K562 (cell line): Measurements from ENCODE around the gene CNGB1. TPM values are rescaled to one million over a fixed set of nuclear protein-coding genes. Genes with fewer than 3 reads are reported as not detected.
"Not testable (repeated sequence)": the region's sequence is repeated elsewhere in the genome, so short reads cannot be mapped to it uniquely, and the experiment has no call there.

Source experiments
- ATAC-seq: fragments of 200-7000 bp; cut with Tn5 transposase; 3 replicates; pipeline ENCODE4 v1.9.1; 2020; ENCODE audit warnings: moderate library complexity
- BruUV-seq: library from RNA; stranded (reverse); fragments of 400-500 nt; replicated peaks from 2 replicates; lab custom pipeline; 2021; lab: Mats Ljungman, UMichigan
- CTCF ChIA-PET: fragments of 300-600 bp; formaldehyde crosslinking; extraction: SDS; loops from one replicate; lab custom pipeline; 2021; ENCODE audit warnings: low intra/inter-chr PET ratio; lab: Yijun Ruan, JAX
- POLR2A ChIA-PET: fragments of 300-600, 350-650 bp; sonication (Branson Sonifier 250); formaldehyde crosslinking; extraction: SDS; loops from one replicate; lab custom pipeline; 2021; ENCODE audit warnings: antibody characterized with exemption, inconsistent platforms; lab: Yijun Ruan, JAX
- DNase-seq, 4 experiments: peaks; one replicate each; pipeline versions ENCODE4 v3.0.0 to v3.0.0-alpha.2; 2011 to 2018; ENCODE audit warnings: low spot score in 3 of 4, mixed read lengths in 3 of 4; ENCODE audit errors: extremely low read depth in 1 of 4
- FAIRE-seq: peaks from 2 replicates; lab custom pipeline; 2011; peaks lifted over from hg19 to GRCh38; lab: Jason Lieb, UNC
- H2AFZ ChIP-seq: 2 replicates; pipeline ENCODE4 v1.6.0; 2011; ENCODE audit warnings: low read depth, low read length, control low read depth, inconsistent platforms
- H3K27ac ChIP-seq: fragments of 200-600 bp; 3 replicates; pipeline ENCODE4 v1.8.0; 2011; ENCODE audit warnings: low read depth, mild to moderate bottlenecking, control low read depth, inconsistent platforms, low read length, moderate library complexity, mixed read lengths; ENCODE audit errors: extremely low read depth
- H3K27me3 ChIP-seq, 2 experiments: fragments of 300-600 bp in 1 of 2; 2 replicates in 1 of 2; 3 replicates in 1 of 2; pipeline versions ENCODE4 v1.6.0 to v1.8.0; 2011; ENCODE audit warnings: inconsistent platforms in 2 of 2, low read length in 2 of 2, mild to moderate bottlenecking in 1 of 2, mixed read lengths in 1 of 2, moderate library complexity in 1 of 2; ENCODE audit not compliant: control insufficient read depth in 2 of 2, insufficient read depth in 2 of 2
- H3K36me3 ChIP-seq: fragments of 300-600 bp; 3 replicates; pipeline ENCODE4 v1.8.0; 2011; ENCODE audit warnings: mild to moderate bottlenecking, low read length, inconsistent platforms; ENCODE audit not compliant: control insufficient read depth, insufficient read depth
- H3K4me1 ChIP-seq, 2 experiments: fragments of 200-600 bp in 1 of 2; replicated peaks in 1 of 2; 2 replicates in 1 of 2; 3 replicates in 1 of 2; pipeline versions ENCODE4 v1.5.1 to v1.8.0; 2011; ENCODE audit warnings: inconsistent platforms in 2 of 2, low read length in 2 of 2, mild to moderate bottlenecking in 1 of 2, mixed read lengths in 1 of 2, moderate library complexity in 1 of 2; ENCODE audit not compliant: control insufficient read depth in 2 of 2, insufficient read depth in 2 of 2
- H3K4me2 ChIP-seq: 2 replicates; pipeline ENCODE4 v1.6.1; 2011; ENCODE audit warnings: low read length, control low read depth, inconsistent platforms, mixed read lengths; ENCODE audit not compliant: insufficient read depth
- H3K4me3 ChIP-seq: fragments of 200-600 bp; sonication (generic), shearing (Covaris generic); 2 replicates; pipeline ENCODE4 v1.5.1; 2016; ENCODE audit warnings: control low read depth, inconsistent platforms
- H3K79me2 ChIP-seq: fragments of 200-600 bp; 3 replicates; pipeline ENCODE4 v1.8.0; 2011; ENCODE audit warnings: low read length, inconsistent platforms; ENCODE audit not compliant: control insufficient read depth, insufficient read depth
- H3K9ac ChIP-seq, 2 experiments: 2 replicates each; pipeline versions ENCODE4 v1.6.0 to v1.6.1; 2011; ENCODE audit warnings: low read depth in 2 of 2, low read length in 2 of 2, control low read depth in 1 of 2, inconsistent platforms in 1 of 2, mild to moderate bottlenecking in 1 of 2, mixed read lengths in 1 of 2; ENCODE audit not compliant: insufficient read depth in 1 of 2
- H3K9me1 ChIP-seq: one replicate; pipeline ENCODE4 v1.6.0; 2011; ENCODE audit warnings: inconsistent platforms, mild to moderate bottlenecking, low read length, moderate library complexity; ENCODE audit not compliant: control insufficient read depth, insufficient read depth
- H3K9me3 ChIP-seq: replicated peaks from 2 replicates; pipeline ENCODE4 v1.5.1; 2011; ENCODE audit warnings: low read depth, low read length, inconsistent platforms; ENCODE audit not compliant: control insufficient read depth, insufficient read depth
- H4K20me1 ChIP-seq: replicated peaks from 2 replicates; pipeline ENCODE4 v1.6.1; 2011; ENCODE audit warnings: low read length, inconsistent platforms, mixed read lengths; ENCODE audit not compliant: control insufficient read depth, insufficient read depth
- FOXM1 ChIP-seq, 2 experiments: fragments of 450-650 bp in 1 of 2; sonication (generic) in 1 of 2; formaldehyde crosslinking in 1 of 2; IDR thresholded peaks; 2 replicates each; pipeline versions ENCODE4 v1.6.1 to v1.9.0; 2017 to 2022; ENCODE audit warnings: low read depth in 2 of 2, mild to moderate bottlenecking in 2 of 2, missing genetic modification reagents in 1 of 2, moderate library complexity in 1 of 2
- GATA2 ChIP-seq: sonication (generic); formaldehyde crosslinking; IDR thresholded peaks from 2 replicates; pipeline ENCODE4 v1.4.0; 2020; ENCODE audit warnings: mild to moderate bottlenecking, missing genetic modification reagents
- HNRNPH1 ChIP-seq: fragments of 200-400 bp; formaldehyde crosslinking; optimal IDR thresholded peaks from 2 replicates; pipeline ENCODE3; 2017; ENCODE audit warnings: low read depth, mild to moderate bottlenecking, low read length, moderate library complexity
- KLF16 ChIP-seq: IDR thresholded peaks from 2 replicates; pipeline ENCODE4 v1.6.1; 2016; ENCODE audit warnings: antibody characterized with exemption
- POLR2H ChIP-seq: IDR thresholded peaks from 2 replicates; pipeline ENCODE4 v1.6.1; 2016; ENCODE audit warnings: missing genetic modification characterization, low read depth, mild to moderate bottlenecking, control low read depth, missing compliant biosample characterization, moderate library complexity
- TEAD4 ChIP-seq, 2 experiments: sonication (generic) in 1 of 2; formaldehyde crosslinking in 1 of 2; IDR thresholded peaks; 2 replicates each; pipeline versions ENCODE4 v1.6.1 to v1.8.0; 2012 to 2022; ENCODE audit warnings: borderline replicate concordance in 1 of 2, inconsistent platforms in 1 of 2, low read length in 1 of 2, mild to moderate bottlenecking in 1 of 2, missing genetic modification reagents in 1 of 2
- TRIM24 ChIP-seq, 2 experiments: fragments of 450-650 bp; IDR thresholded peaks; 2 replicates each; pipeline ENCODE4 v1.6.1; 2016
- USF1 ChIP-seq: sonication (generic); formaldehyde crosslinking; IDR thresholded peaks from 2 replicates; pipeline ENCODE4 v1.9.0; 2022; ENCODE audit warnings: mild to moderate bottlenecking, missing genetic modification reagents
- ZNF280B ChIP-seq: fragments of 250-450 bp; sonication (Bioruptor Pico); IDR thresholded peaks from 2 replicates; pipeline ENCODE4 v1.5.1; 2021; ENCODE audit warnings: mild to moderate bottlenecking
- WGBS: fragments of 100-300 bp; shearing (Covaris generic); methylation state at CpG from one replicate; pipeline ENCODE4 v1.1.6; 2016; ENCODE audit warnings: low coverage, mixed read lengths; ENCODE audit not compliant: insufficient coverage; ENCODE audit errors: missing lambda C conversion rate; 5-methylcytosine and 5-hydroxymethylcytosine counted together
- in situ Hi-C: fragments of 300-500 bp; cut with MboI; formaldehyde crosslinking; loops from 4 replicates; pipeline ENCODE4 v1.15.0; 2018; ENCODE audit warnings: inconsistent platforms, mixed read lengths
- intact Hi-C: fragments of 100-400 bp; cut with micrococcal nuclease; formaldehyde crosslinking; loops from 2 replicates; pipeline ENCODE4 v1.14.2; 2022
- polyA plus RNA-seq, 8 experiments: library from polyadenylated mRNA; depleted of rRNA in 4 of 8; stranded (reverse) in 5 of 8; unstranded in 3 of 8; fragments of >200 nt; fragmentation: Nextera tagmentation in 2 of 8; fragmentation: Illumina TruSeq in 1 of 8; extraction: Ambion mirVana in 2 of 8; extraction: Trizol in 1 of 8; gene quantifications; 2 replicates each; pipeline versions ENCODE4 v1.2.1 to v1.2.3, GENCODE V29; 2011 to 2014; ENCODE audit warnings: inconsistent platforms in 1 of 8, missing spikeins in 1 of 8
- total RNA-seq, 7 experiments: library from RNA; depleted of rRNA in 6 of 7; stranded (reverse); fragments of >200 nt in 6 of 7; fragmentation: Illumina TruSeq in 2 of 7; extraction: Trizol in 2 of 7; gene quantifications; 2 replicates each; pipeline versions ENCODE4 v1.2.1 to v1.2.3, GENCODE V29; 2011 to 2021; ENCODE audit warnings: low replicate concordance in 1 of 7

The CNGB1 gene
- total and polyA plus RNA-seq, 9 of the 15 experiments (the other 6 are each of a cell fraction or from before 2014, with no cell fraction given) = not detected

- no peak for TF ChIP-seq HNRNPH1
Observed at GRCh38 chr16:57848181-57848580, 122.7 kb downstream of the CNGB1 start (continued).

GRCh38 chr16:57846931-57847330 is 124.0 kb downstream of the CNGB1 start:
- in situ Hi-C loops, H3K27ac ChIP-seq, H3K79me2 ChIP-seq, H3K9ac ChIP-seq, BruUV-seq, ATAC-seq, H3K4me3 ChIP-seq, FAIRE-seq, H3K4me2 ChIP-seq, CTCF ChIA-PET, H2AFZ ChIP-seq, H3K9me3 ChIP-seq, intact Hi-C loops, H3K36me3 ChIP-seq, H3K9me1 ChIP-seq, DNase-seq, H4K20me1 ChIP-seq, POLR2A ChIA-PET, H3K4me1 ChIP-seq: not testable (repeated sequence)
- WGBS = 7% methylated on average over 5 of the region's 6 CpGs
- peaks cover 26 to 54% of the 10 kb centered on the region in 2 experiments for H3K27me3 ChIP-seq

GRCh38 chr16:57846078-57846697 is 124.7 kb downstream of the CNGB1 start:
- in situ Hi-C loops (no loop called here), intact Hi-C loops (no loop called here)
- Histone ChIP-seq H3K4me3 (no peak overlapping the region), H3K9ac (no peak overlapping the region), H3K36me3 (no peaks in the 10 kb centered on the region), H3K4me1 (no peaks in the 10 kb centered on the region), H4K20me1 (no peaks in the 10 kb centered on the region), H3K9me1 (no peaks in the 10 kb centered on the region), H3K27ac (no peak overlapping the region), H3K27me3 (peaks cover 26 to 49% of the 10 kb centered on the region in 2 experiments), H3K79me2 (no peaks in the 10 kb centered on the region), H3K4me2 (no peak overlapping the region), H2AFZ (no peak overlapping the region), H3K9me3 (no peaks in the 10 kb centered on the region)
- no TSS peak for BruUV-seq
- ChIA-PET POLR2A (interaction anchor here (0.6 kb wide), 1 partner anchor 21 kb away, joined by 3 read pairs; no protein-coding TSS in a partner anchor), CTCF (no interaction called here)
- DNase-seq (peak in 1 of 4 experiments; percentile 12), ATAC-seq (peak; percentile 63), FAIRE-seq (no peak)
- WGBS = 11% methylated on average over 8 of the region's 9 CpGs
- TF ChIP-seq FOXM1 (IDR thresholded peaks at IDR 0.05; ENCODE audit: low read depth) (no peak), FOXM1 (CRISPR knock-in tag; IDR thresholded peaks at IDR 0.05; ENCODE audit: low read depth) (no peak), USF1 (CRISPR knock-in tag) (no peak), POLR2H (tag) (no peak), GATA2 (CRISPR knock-in tag) (0 out of 2 replicates have a peak, but pooled peaks have one; percentile 26), ZNF280B (CRISPR knock-in tag) (no peak), TEAD4 (IDR thresholded peaks at IDR 0.05; ENCODE audit: low read length) (peak; percentile 59; the same call in 1 of the 2 replicates), TEAD4 (CRISPR knock-in tag; IDR thresholded peaks at IDR 0.05; ENCODE audit: borderline replicate concordance) (no peak), KLF16 (0 out of 2 replicates have a peak, but pooled peaks have one; percentile 15), TRIM24 (IDR thresholded peaks at IDR 0.05) (peak in 1 of 2 experiments; percentile 21; a peak in 2 of 4 replicates)
